Measurements from ENCODE around the gene MED12L. TPM values are rescaled to one million over a fixed set of nuclear protein-coding genes. Genes with fewer than 3 reads are reported as not detected.

The MED12L gene
- total RNA-seq, 1 donor from 2014 or later, result 0.97 TPM

GRCh38 chr3:151379083-151379734, 293.7 kb downstream of the MED12L start:
- no peaks in the 10 kb centered on the region for H3K27me3 Mint-ChIP-seq (ENCODE audit: low read depth)
- no peak overlapping the region for H3K4me3 Mint-ChIP-seq (ENCODE audit: unreplicated experiment)
- no peaks in the 10 kb centered on the region for H3K36me3 Mint-ChIP-seq (ENCODE audit: low read depth)
- H3K9me3 Mint-ChIP-seq (ENCODE audit: low read depth), result no peaks in the 10 kb centered on the region
- no peak overlapping the region for H3K27ac Mint-ChIP-seq (ENCODE audit: unreplicated experiment)
- H3K4me1 Mint-ChIP-seq (ENCODE audit: low read depth), result peaks cover 7% of the 10 kb centered on the region
- peak; percentile 81 for TF ChIP-seq CTCF (IDR thresholded peaks at IDR 0.05)
- no peak for DNase-seq (ENCODE audit: low spot score)

GRCh38 chr3:151382671-151383070, 297.2 kb downstream of the MED12L start:
- no peak for TF ChIP-seq CTCF (IDR thresholded peaks at IDR 0.05)
- no peak for DNase-seq (ENCODE audit: low spot score)
- peaks cover 3% of the 10 kb centered on the region for H3K36me3 Mint-ChIP-seq (ENCODE audit: low read depth)
- peaks cover 4% of the 10 kb centered on the region for H3K4me1 Mint-ChIP-seq (ENCODE audit: low read depth)
- no peak overlapping the region for H3K4me3 Mint-ChIP-seq (ENCODE audit: unreplicated experiment)
- no peaks in the 10 kb centered on the region for H3K9me3 Mint-ChIP-seq (ENCODE audit: low read depth)
- no peaks in the 10 kb centered on the region for H3K27me3 Mint-ChIP-seq (ENCODE audit: low read depth)
- no peak overlapping the region for H3K27ac Mint-ChIP-seq (ENCODE audit: unreplicated experiment)

- Mint-ChIP-seq H3K9me3 (ENCODE audit: low read depth) (no peaks in the 10 kb centered on the region), H3K4me1 (ENCODE audit: low read depth) (peaks cover 4% of the 10 kb centered on the region)
Measured at GRCh38 chr3:151383111-151383510, 297.6 kb downstream of the MED12L start.

GRCh38 chr3:151383956-151384355, 298.5 kb downstream of the MED12L start:
- Mint-ChIP-seq H3K27me3 (ENCODE audit: low read depth) (no peaks in the 10 kb centered on the region), H3K36me3 (ENCODE audit: low read depth) (peaks cover 3% of the 10 kb centered on the region), H3K4me3 (ENCODE audit: unreplicated experiment) (no peak overlapping the region), H3K4me1 (ENCODE audit: low read depth) (peaks cover 4% of the 10 kb centered on the region), H3K9me3 (ENCODE audit: low read depth) (no peaks in the 10 kb centered on the region), H3K27ac (ENCODE audit: unreplicated experiment) (no peak overlapping the region)
- no peak for TF ChIP-seq CTCF (IDR thresholded peaks at IDR 0.05)
- DNase-seq (ENCODE audit: low spot score), result no peak

More at GRCh38 chr3:151383111-151383510, 297.6 kb downstream of the MED12L start:
- no peak for TF ChIP-seq CTCF (IDR thresholded peaks at IDR 0.05)
- no peaks in the 10 kb centered on the region for H3K27me3 Mint-ChIP-seq (ENCODE audit: low read depth)
- H3K36me3 Mint-ChIP-seq (ENCODE audit: low read depth), result peaks cover 3% of the 10 kb centered on the region
- no peak for DNase-seq (ENCODE audit: low spot score)
- no peak overlapping the region for H3K4me3 Mint-ChIP-seq (ENCODE audit: unreplicated experiment)
- H3K27ac Mint-ChIP-seq (ENCODE audit: unreplicated experiment), result no peak overlapping the region

- no peak for DNase-seq (ENCODE audit: low spot score)
- Mint-ChIP-seq H3K36me3 (ENCODE audit: low read depth) (peaks cover 3% of the 10 kb centered on the region), H3K27me3 (ENCODE audit: low read depth) (no peaks in the 10 kb centered on the region), H3K4me1 (ENCODE audit: low read depth) (peaks cover 4% of the 10 kb centered on the region), H3K9me3 (ENCODE audit: low read depth) (no peaks in the 10 kb centered on the region), H3K4me3 (ENCODE audit: unreplicated experiment) (no peak within 1 kb of the TSS), H3K27ac (ENCODE audit: unreplicated experiment) (no peak within 1 kb of the TSS)
- no peak for TF ChIP-seq CTCF (IDR thresholded peaks at IDR 0.05)
Measured at GRCh38 chr3:151384741-151385174, 299.3 kb downstream of the MED12L start, which contains the start of gene P2RY12. Gene P2RY12 (minus strand): TSS chr3:151384753. CDS start chr3:151338845, 45,908 bp downstream.

All from chondrocyte (in vitro differentiated cells).